ENCODE results near the gene DECR2.
"Not testable (repeated sequence)": the region's sequence is repeated elsewhere in the genome, so short reads cannot be mapped to it uniquely, and the experiment has no call there.

Gene DECR2

GRCh38 chr16:401468-402348 lies at the start of gene DECR2:
DECR2 (plus strand) TSS chr16:401885; CDS start chr16:401964, 79 bp downstream.
- peak; percentile 98 for DNase-seq

- DNase-seq = peak; percentile 96
Measured at GRCh38 chr16:352547-353403, 48.9 kb upstream of the DECR2 start, which contains the start of gene AXIN1. AXIN1 (minus strand) TSS chr16:352723; CDS start chr16:347025, 5,698 bp downstream.

GRCh38 chr16:353404-354290 lies 48.0 kb upstream of the DECR2 start:
- DNase-seq = no peak

GRCh38 chr16:354291-354881 lies 47.3 kb upstream of the DECR2 start:
- DNase-seq = peak; percentile 25

- no peak for DNase-seq
Measured at GRCh38 chr16:354971-355461, 46.7 kb upstream of the DECR2 start.

GRCh38 chr16:356741-357140 lies 44.9 kb upstream of the DECR2 start:
- no peak for DNase-seq

- no peak for DNase-seq
Measured at GRCh38 chr16:359067-359763, 42.5 kb upstream of the DECR2 start.

- peak; percentile 16 for DNase-seq
Measured at GRCh38 chr16:359871-360697, 41.6 kb upstream of the DECR2 start.

GRCh38 chr16:360698-361336 lies 40.9 kb upstream of the DECR2 start:
- no peak for DNase-seq

- DNase-seq = peak; percentile 25
Measured at GRCh38 chr16:361341-361871, 40.3 kb upstream of the DECR2 start.

- DNase-seq = peak; percentile 70
Measured at GRCh38 chr16:361872-362701, 39.6 kb upstream of the DECR2 start.

GRCh38 chr16:362702-362999 lies 39.0 kb upstream of the DECR2 start:
- DNase-seq = not testable (repeated sequence)

GRCh38 chr16:363110-363765 lies 38.4 kb upstream of the DECR2 start:
- DNase-seq = peak; percentile 24

GRCh38 chr16:363766-364490 lies 37.8 kb upstream of the DECR2 start:
- peak; percentile 14 for DNase-seq

GRCh38 chr16:364595-365491 lies 36.8 kb upstream of the DECR2 start:
- no peak for DNase-seq

GRCh38 chr16:366476-366875 lies 35.2 kb upstream of the DECR2 start:
- no peak for DNase-seq
